ENCODE results near the gene USP20.

Gene USP20

GRCh38 chr9:129879103-129879699 lies 43.9 kb downstream of the USP20 start:
- no peak for DNase-seq (ENCODE audit: low read depth, low spot score)
- ChIA-PET CTCF (interaction anchor here (1.0 kb wide), 1 partner anchor 8 kb away, joined by 3 read pairs; no protein-coding TSS in a partner anchor), POLR2A (no interaction called here)
- no peak for TF ChIP-seq CTCF (IDR thresholded peaks at IDR 0.05; ENCODE audit: insufficient read depth, low read length, missing control alignments)
- no peak overlapping the region for H3K4me3 ChIP-seq (ENCODE audit: low read depth, low read length)

GRCh38 chr9:129879991-129880653 lies 44.9 kb downstream of the USP20 start:
- ChIA-PET POLR2A (no interaction called here), CTCF (interaction anchor here (0.6 to 1.2 kb wide), 2 partner anchors 11 to 175 kb away, joined by 3 read pairs; no protein-coding TSS in a partner anchor)
- TF ChIP-seq CTCF (IDR thresholded peaks at IDR 0.05; ENCODE audit: insufficient read depth, low read length, missing control alignments) = no peak
- no peak overlapping the region for H3K4me3 ChIP-seq (ENCODE audit: low read depth, low read length)
- DNase-seq (ENCODE audit: low read depth, low spot score) = no peak

- no peak overlapping the region for H3K4me3 ChIP-seq (ENCODE audit: low read depth, low read length)
- CTCF ChIA-PET = interaction anchor here (0.6 to 1.2 kb wide), 2 partner anchors 12 to 174 kb away, joined by 3 read pairs; no protein-coding TSS in a partner anchor
- no peak for TF ChIP-seq CTCF (IDR thresholded peaks at IDR 0.05; ENCODE audit: insufficient read depth, low read length, missing control alignments)
- no peak for DNase-seq (ENCODE audit: low read depth, low spot score)
- POLR2A ChIA-PET = no interaction called here
Measured at GRCh38 chr9:129880654-129881546, 45.6 kb downstream of the USP20 start.

- ChIA-PET POLR2A (no interaction called here), CTCF (interaction anchor here (1.1 kb wide), 1 partner anchor 17 kb away, joined by 4 read pairs; no protein-coding TSS in a partner anchor)
- DNase-seq (ENCODE audit: low read depth, low spot score) = no peak
- H3K4me3 ChIP-seq (ENCODE audit: low read depth, low read length) = no peak overlapping the region
- TF ChIP-seq CTCF (IDR thresholded peaks at IDR 0.05; ENCODE audit: insufficient read depth, low read length, missing control alignments) = no peak
Measured at GRCh38 chr9:129881547-129882324, 46.5 kb downstream of the USP20 start.

- ChIA-PET POLR2A (interaction anchor here (0.6 to 1.6 kb wide), 2 partner anchors 158 to 237 kb away, joined by 3 to 9 read pairs; partner anchors contain the start of gene FNBP1), CTCF (interaction anchor here (0.7 to 4.6 kb wide), 23 partner anchors 8 to 358 kb away, joined by 3 to 44 read pairs (median 4); partner anchors contain the start of genes FNBP1 and GPR107)
- no peak for TF ChIP-seq CTCF (IDR thresholded peaks at IDR 0.05; ENCODE audit: insufficient read depth, low read length, missing control alignments)
- DNase-seq (ENCODE audit: low read depth, low spot score) = no peak
- peak overlapping the region; percentile 36 for H3K4me3 ChIP-seq (ENCODE audit: low read depth, low read length)
Measured at GRCh38 chr9:129884220-129885017, 49.2 kb downstream of the USP20 start.
